ENCODE results near the gene C1QTNF3.

Gene C1QTNF3

GRCh38 chr5:34059977-34060376 is 17.0 kb upstream of the C1QTNF3 start:
- TF ChIP-seq POLR2A (IDR thresholded peaks at IDR 0.05; ENCODE audit: low read depth, low read length) (no peak), POLR2AphosphoS5 (IDR thresholded peaks at IDR 0.05; ENCODE audit: low read depth, low read length) (no peak), TAF1 (IDR thresholded peaks at IDR 0.05; ENCODE audit: borderline replicate concordance, low read depth, low read length) (no peak)
- FAIRE-seq (no peak), DNase-seq (ENCODE audit: insufficient read length) (no peak)

GRCh38 chr5:34058532-34058931 is 15.5 kb upstream of the C1QTNF3 start:
- no peak for TF ChIP-seq POLR2A (IDR thresholded peaks at IDR 0.05; ENCODE audit: low read depth, low read length)
- no peak for TF ChIP-seq POLR2AphosphoS5 (IDR thresholded peaks at IDR 0.05; ENCODE audit: low read depth, low read length)
- no peak for TF ChIP-seq TAF1 (IDR thresholded peaks at IDR 0.05; ENCODE audit: borderline replicate concordance, low read depth, low read length)
- DNase-seq (ENCODE audit: insufficient read length) (no peak), FAIRE-seq (no peak)

GRCh38 chr5:34057569-34057968 is 14.6 kb upstream of the C1QTNF3 start:
- FAIRE-seq: no peak
- DNase-seq (ENCODE audit: insufficient read length): no peak
- TF ChIP-seq POLR2AphosphoS5 (IDR thresholded peaks at IDR 0.05; ENCODE audit: low read depth, low read length) (no peak), TAF1 (IDR thresholded peaks at IDR 0.05; ENCODE audit: borderline replicate concordance, low read depth, low read length) (no peak), POLR2A (IDR thresholded peaks at IDR 0.05; ENCODE audit: low read depth, low read length) (no peak)

GRCh38 chr5:34057118-34057517 is 14.1 kb upstream of the C1QTNF3 start:
- DNase-seq (ENCODE audit: insufficient read length) (no peak), FAIRE-seq (no peak)
- no peak for TF ChIP-seq POLR2A (IDR thresholded peaks at IDR 0.05; ENCODE audit: low read depth, low read length)
- TF ChIP-seq TAF1 (IDR thresholded peaks at IDR 0.05; ENCODE audit: borderline replicate concordance, low read depth, low read length): no peak
- no peak for TF ChIP-seq POLR2AphosphoS5 (IDR thresholded peaks at IDR 0.05; ENCODE audit: low read depth, low read length)

- TF ChIP-seq TAF1 (IDR thresholded peaks at IDR 0.05; ENCODE audit: borderline replicate concordance, low read depth, low read length) (no peak), POLR2AphosphoS5 (IDR thresholded peaks at IDR 0.05; ENCODE audit: low read depth, low read length) (no peak), POLR2A (IDR thresholded peaks at IDR 0.05; ENCODE audit: low read depth, low read length) (no peak)
- FAIRE-seq (no peak), DNase-seq (ENCODE audit: insufficient read length) (no peak)
These were observed 12.7 kb upstream of the C1QTNF3 start for GRCh38 chr5:34055667-34056066.

GRCh38 chr5:34054400-34054729 is 11.4 kb upstream of the C1QTNF3 start:
- FAIRE-seq (no peak), DNase-seq (ENCODE audit: insufficient read length) (no peak)
- no peak for TF ChIP-seq POLR2A (IDR thresholded peaks at IDR 0.05; ENCODE audit: low read depth, low read length)
- no peak for TF ChIP-seq POLR2AphosphoS5 (IDR thresholded peaks at IDR 0.05; ENCODE audit: low read depth, low read length)
- TF ChIP-seq TAF1 (IDR thresholded peaks at IDR 0.05; ENCODE audit: borderline replicate concordance, low read depth, low read length): no peak

GRCh38 chr5:34053571-34054399 is 10.8 kb upstream of the C1QTNF3 start:
- DNase-seq (ENCODE audit: insufficient read length) (no peak), FAIRE-seq (no peak)
- TF ChIP-seq TAF1 (IDR thresholded peaks at IDR 0.05; ENCODE audit: borderline replicate concordance, low read depth, low read length): no peak
- no peak for TF ChIP-seq POLR2A (IDR thresholded peaks at IDR 0.05; ENCODE audit: low read depth, low read length)
- TF ChIP-seq POLR2AphosphoS5 (IDR thresholded peaks at IDR 0.05; ENCODE audit: low read depth, low read length): no peak

- TF ChIP-seq POLR2AphosphoS5 (IDR thresholded peaks at IDR 0.05; ENCODE audit: low read depth, low read length) (no peak), TAF1 (IDR thresholded peaks at IDR 0.05; ENCODE audit: borderline replicate concordance, low read depth, low read length) (no peak), POLR2A (IDR thresholded peaks at IDR 0.05; ENCODE audit: low read depth, low read length) (no peak)
- no peak for FAIRE-seq
- no peak for DNase-seq (ENCODE audit: insufficient read length)
These were observed 10.1 kb upstream of the C1QTNF3 start for GRCh38 chr5:34053133-34053532.

GRCh38 chr5:34051374-34051980 is 8.5 kb upstream of the C1QTNF3 start:
- FAIRE-seq (no peak), DNase-seq (ENCODE audit: insufficient read length) (no peak)
- TF ChIP-seq POLR2AphosphoS5 (IDR thresholded peaks at IDR 0.05; ENCODE audit: low read depth, low read length) (no peak), TAF1 (IDR thresholded peaks at IDR 0.05; ENCODE audit: borderline replicate concordance, low read depth, low read length) (no peak), POLR2A (IDR thresholded peaks at IDR 0.05; ENCODE audit: low read depth, low read length) (no peak)

- FAIRE-seq: no peak
- TF ChIP-seq TAF1 (IDR thresholded peaks at IDR 0.05; ENCODE audit: borderline replicate concordance, low read depth, low read length) (no peak), POLR2AphosphoS5 (IDR thresholded peaks at IDR 0.05; ENCODE audit: low read depth, low read length) (no peak)
- DNase-seq (ENCODE audit: insufficient read length): no peak
These were observed 5.0 kb upstream of the C1QTNF3 start for GRCh38 chr5:34047774-34048572.

GRCh38 chr5:34047143-34047542 is 4.1 kb upstream of the C1QTNF3 start:
- DNase-seq (ENCODE audit: insufficient read length): no peak
- FAIRE-seq: no peak

More at GRCh38 chr5:34047143-34047542, 4.1 kb upstream of the C1QTNF3 start:
- TF ChIP-seq POLR2A (IDR thresholded peaks at IDR 0.05; ENCODE audit: low read depth, low read length) (no peak), TAF1 (IDR thresholded peaks at IDR 0.05; ENCODE audit: borderline replicate concordance, low read depth, low read length) (no peak), POLR2AphosphoS5 (IDR thresholded peaks at IDR 0.05; ENCODE audit: low read depth, low read length) (no peak)

Measured in GM12892 (cell line).